HCT116 (cell line): Measurements from ENCODE around the gene DPF3. TPM values are rescaled to one million over a fixed set of nuclear protein-coding genes. Genes with fewer than 3 reads are reported as not detected.

Source experiments
- ATAC-seq: fragments of 200-7000 bp; cut with Tn5 transposase; 2 replicates; pipeline ENCODE4 v1.9.1; 2020; ENCODE audit warnings: mild to moderate bottlenecking, moderate library complexity
- BruUV-seq: library from RNA; stranded (reverse); fragments of 400-500 nt; replicated peaks from 2 replicates; lab custom pipeline; 2021; lab: Mats Ljungman, UMichigan
- CTCF ChIA-PET: fragments of 300-600 bp; sonication (Branson Sonifier 250); formaldehyde crosslinking; loops from one replicate; lab custom pipeline; 2021; ENCODE audit warnings: antibody characterized with exemption; lab: Charles Lee
- POLR2A ChIA-PET: fragments of 300-600, 350-600 bp; sonication (Branson Sonifier 250); formaldehyde crosslinking; loops from one replicate; lab custom pipeline; 2021; ENCODE audit warnings: antibody characterized with exemption; lab: Charles Lee
- RAD21 ChIA-PET, 2 experiments: fragments of 300-600 bp; sonication (Branson Sonifier 250); formaldehyde crosslinking; loops; one replicate each; lab custom pipeline; 2023; ENCODE audit warnings: low total read pairs in 2 of 2; ENCODE audit not compliant: uncharacterized antibody in 2 of 2, unreplicated experiment in 2 of 2, low non-redundant PET in 1 of 2; lab: Charles Lee
- DNase-seq: peaks from one replicate; pipeline ENCODE4 v3.0.0-alpha.2; 2010; ENCODE audit warnings: low read depth, low spot score
- H2AFZ ChIP-seq: fragments of 200-600 bp; shearing (Covaris generic), sonication (generic); 2 replicates; pipeline ENCODE4 v1.6.1; 2017; ENCODE audit warnings: low read depth, mixed run types, mixed read lengths, antibody characterized with exemption, low read length; ENCODE audit not compliant: poor library complexity, severe bottlenecking
- H3K27ac ChIP-seq: 2 replicates; pipeline ENCODE4 v1.5.1; 2012; ENCODE audit warnings: low read depth, low read length
- H3K27me3 ChIP-seq: fragments of 200-600 bp; sonication (generic); 2 replicates; pipeline ENCODE4 v1.6.1; 2016; ENCODE audit warnings: mixed run types, low read length, mixed read lengths; ENCODE audit not compliant: insufficient read depth
- H3K36me3 ChIP-seq, 2 experiments: fragments of 200-500 bp in 1 of 2; fragments of 200-600 bp in 1 of 2; sonication (Bioruptor generic) in 1 of 2; sonication (generic) in 1 of 2; 2 replicates each; pipeline versions ENCODE4 v1.5.1 to v1.6.1; 2014 to 2016; ENCODE audit warnings: low read length in 2 of 2, inconsistent platforms in 1 of 2, mixed read lengths in 1 of 2, mixed run types in 1 of 2; ENCODE audit not compliant: insufficient read depth in 2 of 2, control insufficient read depth in 1 of 2
- H3K4me1 ChIP-seq, 2 experiments: fragments of 200-600 bp in 1 of 2; sonication (generic) in 1 of 2; 2 replicates each; pipeline versions ENCODE4 v1.5.1 to v1.6.1; 2012 to 2017; ENCODE audit warnings: low read length in 2 of 2, inconsistent platforms in 1 of 2, mild to moderate bottlenecking in 1 of 2, mixed read lengths in 1 of 2, mixed run types in 1 of 2, moderate library complexity in 1 of 2; ENCODE audit not compliant: insufficient read depth in 2 of 2, control insufficient read depth in 1 of 2
- H3K4me2 ChIP-seq: fragments of 200-600 bp; sonication (generic); 2 replicates; pipeline ENCODE4 v1.6.1; 2017; ENCODE audit warnings: mixed run types, low read length, mixed read lengths
- H3K4me3 ChIP-seq, 2 experiments: fragments of 200-600 bp in 1 of 2; sonication (generic) in 1 of 2; replicated peaks in 1 of 2; 2 replicates each; pipeline ENCODE4 v1.5.1; 2011 to 2016; ENCODE audit warnings: low read length in 2 of 2, control low read depth in 1 of 2, low read depth in 1 of 2, mild to moderate bottlenecking in 1 of 2, mixed read lengths in 1 of 2, mixed run types in 1 of 2
- H3K79me2 ChIP-seq: fragments of 200-600 bp; sonication (generic); 2 replicates; pipeline ENCODE4 v1.6.1; 2017; ENCODE audit warnings: mild to moderate bottlenecking, mixed run types, low read length, moderate library complexity, mixed read lengths; ENCODE audit not compliant: insufficient read depth
- H3K9ac ChIP-seq: fragments of 200-600 bp; sonication (generic); 2 replicates; pipeline ENCODE4 v1.6.1; 2016; ENCODE audit warnings: low read length, mixed read lengths
- H3K9me2 ChIP-seq: fragments of 200-600 bp; sonication (generic), shearing (Covaris generic); 2 replicates; pipeline ENCODE4 v1.6.1; 2017; ENCODE audit warnings: mixed run types, mild to moderate bottlenecking, moderate library complexity; ENCODE audit not compliant: insufficient read depth
- H3K9me3 ChIP-seq, 2 experiments: fragments of 200-500 bp in 1 of 2; fragments of 200-600 bp in 1 of 2; sonication (Bioruptor generic) in 1 of 2; sonication (generic) in 1 of 2; 2 replicates each; pipeline ENCODE4 v1.6.1; 2014 to 2017; ENCODE audit warnings: low read length in 2 of 2, mixed read lengths in 2 of 2, inconsistent platforms in 1 of 2, low read depth in 1 of 2, mild to moderate bottlenecking in 1 of 2, mixed run types in 1 of 2, moderate library complexity in 1 of 2; ENCODE audit not compliant: control insufficient read depth in 1 of 2, insufficient read depth in 1 of 2
- H4K20me1 ChIP-seq: fragments of 200-600 bp; sonication (generic), shearing (Covaris generic); 2 replicates; pipeline ENCODE4 v1.6.1; 2017; ENCODE audit warnings: mixed run types, mild to moderate bottlenecking, moderate library complexity; ENCODE audit not compliant: insufficient read depth
- ATF3 ChIP-seq: IDR thresholded peaks from 2 replicates; pipeline ENCODE4 v1.6.1; 2012
- CBX3 ChIP-seq: IDR thresholded peaks from 2 replicates; pipeline ENCODE4 v1.6.1; 2012; ENCODE audit warnings: low read depth
- CTCF ChIP-seq, 3 experiments: fragments of 200-600 bp in 1 of 3; sonication (generic) in 1 of 3; IDR thresholded peaks in 2 of 3; conservative IDR thresholded peaks in 1 of 3; 2 replicates each; pipeline ENCODE4 v1.5.1; 2012 to 2017; ENCODE audit warnings: low read depth in 2 of 3, low read length in 2 of 3, antibody characterized with exemption in 1 of 3, borderline replicate concordance in 1 of 3, control low read depth in 1 of 3, mild to moderate bottlenecking in 1 of 3, mixed read lengths in 1 of 3, mixed run types in 1 of 3, moderate library complexity in 1 of 3; ENCODE audit not compliant: insufficient read depth in 1 of 3
- EGR1 ChIP-seq: IDR thresholded peaks from 2 replicates; pipeline ENCODE4 v1.6.1; 2012; ENCODE audit warnings: low read depth
- EZH2phosphoT487 ChIP-seq: fragments of 200-600 bp; IDR thresholded peaks from 2 replicates; pipeline ENCODE4 v1.6.1; 2018; ENCODE audit warnings: antibody characterized with exemption, borderline replicate concordance
- POLR2A ChIP-seq: IDR thresholded peaks from 2 replicates; pipeline ENCODE4 v1.7.0; 2011; ENCODE audit warnings: borderline replicate concordance; ENCODE audit not compliant: insufficient read depth, insufficient read length; ENCODE audit errors: extremely low read depth
- POLR2AphosphoS5 ChIP-seq: IDR thresholded peaks from 2 replicates; pipeline ENCODE4 v1.6.1; 2011; ENCODE audit warnings: mild to moderate bottlenecking, low read depth, low read length, moderate library complexity
- SIN3A ChIP-seq: IDR thresholded peaks from 2 replicates; pipeline ENCODE4 v1.6.1; 2012; ENCODE audit warnings: low read depth
- SRF ChIP-seq: IDR thresholded peaks from 2 replicates; pipeline ENCODE4 v1.6.1; 2012; ENCODE audit warnings: low read depth
- YY1 ChIP-seq: IDR thresholded peaks from 2 replicates; pipeline ENCODE4 v1.6.1; 2011; ENCODE audit warnings: low read length, low read depth, moderate library complexity, mild to moderate bottlenecking; ENCODE audit not compliant: insufficient replicate concordance; ENCODE audit errors: extremely low read depth
- ZBTB33 ChIP-seq: IDR thresholded peaks from 2 replicates; pipeline ENCODE4 v1.6.1; 2011; ENCODE audit warnings: mild to moderate bottlenecking, low read length, moderate library complexity; ENCODE audit not compliant: insufficient replicate concordance; ENCODE audit errors: extremely low read depth
- ZNF274 ChIP-seq: fragments of 200-500 bp; sonication (Bioruptor generic); IDR thresholded peaks from 2 replicates; pipeline ENCODE4 v1.6.1; 2014; ENCODE audit warnings: mild to moderate bottlenecking, low read depth, low read length, inconsistent platforms
- intact Hi-C: fragments of 100-400 bp; cut with micrococcal nuclease; formaldehyde crosslinking; loops from 2 replicates; pipeline ENCODE4 v1.10.0; 2022
- total RNA-seq: library from RNA; stranded (reverse); gene quantifications from one replicate; pipeline ENCODE4 v1.2.1, GENCODE V29; 2021; ENCODE audit not compliant: unreplicated experiment

DPF3 gene
- total RNA-seq, 1 experiment from 2014 or later = 0.27 TPM

- BruUV-seq = no TSS peak
- no peaks in the 10 kb centered on the region for H3K27me3 ChIP-seq
Measured at GRCh38 chr14:72740504-72740961, 153.4 kb downstream of the DPF3 start.

More at GRCh38 chr14:72740504-72740961, 153.4 kb downstream of the DPF3 start:
- H3K4me1 ChIP-seq = peaks cover 2% of the 10 kb centered on the region in 2 experiments; a peak in 2 of 4 replicates
- H3K27ac ChIP-seq = no peak overlapping the region
- no peaks in the 10 kb centered on the region for H3K36me3 ChIP-seq
- no peaks in the 10 kb centered on the region for H3K9me3 ChIP-seq
- no peak overlapping the region for H3K9ac ChIP-seq
- H4K20me1 ChIP-seq = no peaks in the 10 kb centered on the region
- POLR2A ChIA-PET = no interaction called here
- no peak for ATAC-seq
- no peak overlapping the region for H2AFZ ChIP-seq
- no peaks in the 10 kb centered on the region for H3K79me2 ChIP-seq
- DNase-seq = no peak
- RAD21 ChIA-PET = no interaction called here
- no peaks in the 10 kb centered on the region for H3K9me2 ChIP-seq
- intact Hi-C loops = no loop called here
- no peak for TF ChIP-seq YY1
- no peak for TF ChIP-seq CBX3
- TF ChIP-seq SRF = no peak
- no peak for TF ChIP-seq ATF3
- no peak for TF ChIP-seq CTCF (IDR thresholded peaks at IDR 0.05 in 2 of 3, conservative IDR thresholded peaks at IDR 0.05 in 1 of 3; ENCODE audit: borderline replicate concordance in 1 of 3, insufficient read depth in 1 of 3, low read depth in 2 of 3, low read length in 2 of 3)
- no peak for TF ChIP-seq ZBTB33
- TF ChIP-seq POLR2AphosphoS5 = no peak
- no peak for TF ChIP-seq POLR2A
- TF ChIP-seq EZH2phosphoT487 = no peak
- TF ChIP-seq ZNF274 = no peak
- no peak for TF ChIP-seq SIN3A
- TF ChIP-seq EGR1 = no peak
- TF ChIP-seq, all 23 proteins: peak for 0
- CTCF ChIA-PET = no interaction called here
- Histone ChIP-seq H3K4me3 (no peak overlapping the region), H3K4me2 (no peak overlapping the region)
